Transverse colon (tissue), 3 donors: ENCODE data around the gene RBPJ.

Source experiments
- CTCF ChIP-seq, 5 experiments: fragments of 200-600 bp in 3 of 5; fragments of 450-650 bp in 2 of 5; sonication (generic) in 3 of 5; IDR thresholded peaks; 1 replicate in 2 of 5; 2 replicates in 3 of 5; pipeline ENCODE4 v1.5.1; 2016 to 2017; ENCODE audit warnings: antibody characterized with exemption in 5 of 5, inconsistent platforms in 3 of 5, mild to moderate bottlenecking in 2 of 5, moderate library complexity in 1 of 5
- EP300 ChIP-seq: sonication (generic); formaldehyde crosslinking; IDR thresholded peaks from one replicate; pipeline ENCODE4 v1.6.1; 2017; ENCODE audit warnings: antibody characterized with exemption, low read depth
- POLR2A ChIP-seq: fragments of 450-650 bp; IDR thresholded peaks from one replicate; pipeline ENCODE4 v1.6.1; 2016; ENCODE audit warnings: antibody characterized with exemption, mild to moderate bottlenecking, moderate library complexity

GRCh38 chr4:26356081-26356501 lies 35.3 kb downstream of the RBPJ start:
- TF ChIP-seq POLR2A (no peak), CTCF (IDR thresholded peaks at IDR 0.05) (no peak), EP300 (no peak)
